GM19397 (cell line): Measurements from ENCODE around the gene HIRIP3.
"Not testable (repeated sequence)": the region's sequence is repeated elsewhere in the genome, so short reads cannot be mapped to it uniquely, and the experiment has no call there.

ENCODE experiments used
- ATAC-seq: cut with Tn5 transposase; IDR thresholded peaks from one replicate; pipeline ENCODE4 v1.9.1; 2021; ENCODE audit warnings: mild to moderate bottlenecking, moderate library complexity; ENCODE audit not compliant: unreplicated experiment

HIRIP3 gene

GRCh38 chr16:30017277-30017656, 21.9 kb upstream of the HIRIP3 start:
- ATAC-seq, result no peak

- ATAC-seq, result no peak
Measured at GRCh38 chr16:30016555-30017276, 21.3 kb upstream of the HIRIP3 start.

GRCh38 chr16:30015450-30015849, 20.0 kb upstream of the HIRIP3 start:
- ATAC-seq, result not testable (repeated sequence)

GRCh38 chr16:30012598-30012997, 17.2 kb upstream of the HIRIP3 start:
- not testable (repeated sequence) for ATAC-seq

- no peak for ATAC-seq
Measured at GRCh38 chr16:30011714-30012504, 16.5 kb upstream of the HIRIP3 start.

- ATAC-seq, result no peak
Measured at GRCh38 chr16:30010844-30011713, 15.7 kb upstream of the HIRIP3 start, which contains the start of gene DOC2A. DOC2A (minus strand) TSS chr16:30011027; CDS start chr16:30010222, 805 bp downstream.

GRCh38 chr16:30009990-30010843, 14.8 kb upstream of the HIRIP3 start:
- ATAC-seq, result no peak

GRCh38 chr16:30009085-30009862, 13.9 kb upstream of the HIRIP3 start:
- no peak for ATAC-seq

- no peak for ATAC-seq
Measured at GRCh38 chr16:30007378-30007895, 12.0 kb upstream of the HIRIP3 start.

- no peak for ATAC-seq
Measured at GRCh38 chr16:30006659-30007377, 11.4 kb upstream of the HIRIP3 start.

GRCh38 chr16:30006095-30006473, 10.7 kb upstream of the HIRIP3 start:
- no peak for ATAC-seq

GRCh38 chr16:30005341-30006094, 10.1 kb upstream of the HIRIP3 start:
- ATAC-seq, result no peak

- ATAC-seq, result no peak
Measured at GRCh38 chr16:30004811-30005242, 9.4 kb upstream of the HIRIP3 start.

- ATAC-seq, result no peak
Measured at GRCh38 chr16:30004424-30004776, 9.0 kb upstream of the HIRIP3 start.

- no peak for ATAC-seq
Measured at GRCh38 chr16:30003670-30004423, 8.4 kb upstream of the HIRIP3 start.

- no peak for ATAC-seq
Measured at GRCh38 chr16:30002614-30003346, 7.4 kb upstream of the HIRIP3 start.
